Spleen (tissue), 11 donors: Measurements from ENCODE around the gene CABP4. TPM values are rescaled to one million over a fixed set of nuclear protein-coding genes. Genes with fewer than 3 reads are reported as not detected.

ENCODE experiments used
- DNase-seq: peaks from one replicate; pipeline ENCODE4 v3.0.0-alpha.2; 2020
- H3K27ac ChIP-seq, 8 donors: fragments of 200-600 bp; sonication (generic) in 7 of 8; 1 replicate in 4 of 8; 2 replicates in 4 of 8; pipeline versions ENCODE4 v1.5.0 to v1.8.0; 2016 to 2021; ENCODE audit warnings: inconsistent platforms in 4 of 8, mild to moderate bottlenecking in 4 of 8, moderate library complexity in 1 of 8
- H3K27me3 ChIP-seq, 7 donors: fragments of 200-600 bp; sonication (generic) in 6 of 7; replicated peaks in 1 of 7; 1 replicate in 4 of 7; 2 replicates in 3 of 7; pipeline versions ENCODE4 v1.5.0 to v1.8.0; 2016 to 2021; ENCODE audit warnings: inconsistent platforms in 3 of 7, mild to moderate bottlenecking in 1 of 7
- H3K36me3 ChIP-seq, 6 donors: fragments of 200-600 bp; sonication (generic) in 5 of 6; 1 replicate in 4 of 6; 2 replicates in 2 of 6; pipeline versions ENCODE4 v1.5.0 to v1.8.0; 2016 to 2021; ENCODE audit warnings: inconsistent platforms in 2 of 6
- H3K4me1 ChIP-seq, 6 donors: fragments of 200-600 bp; sonication (generic) in 5 of 6; 1 replicate in 3 of 6; 2 replicates in 3 of 6; pipeline versions ENCODE4 v1.5.0 to v1.8.0; 2016 to 2021; ENCODE audit warnings: inconsistent platforms in 3 of 6
- H3K4me3 ChIP-seq, 8 donors: fragments of 200-600 bp; sonication (generic) in 7 of 8; 1 replicate in 4 of 8; 2 replicates in 4 of 8; pipeline versions ENCODE4 v1.5.0 to v1.8.0; 2016 to 2021; ENCODE audit warnings: inconsistent platforms in 4 of 8, mild to moderate bottlenecking in 4 of 8, moderate library complexity in 2 of 8
- H3K9me3 ChIP-seq, 8 donors: fragments of 200-600 bp; sonication (generic) in 7 of 8; 1 replicate in 4 of 8; 2 replicates in 4 of 8; pipeline versions ENCODE4 v1.5.0 to v1.8.0; 2016 to 2021; ENCODE audit warnings: inconsistent platforms in 4 of 8
- CTCF ChIP-seq, 11 experiments: fragments of 200-600 bp in 7 of 11; fragments of 450-650 bp in 4 of 11; sonication (generic) in 4 of 11; IDR thresholded peaks in 8 of 11; conservative IDR thresholded peaks in 3 of 11; 1 replicate in 7 of 11; 2 replicates in 4 of 11; pipeline versions ENCODE4 v1.4.0 to v1.8.0; 2016 to 2021; ENCODE audit warnings: antibody characterized with exemption in 11 of 11, inconsistent platforms in 4 of 11, mild to moderate bottlenecking in 1 of 11
- POLR2A ChIP-seq, 3 donors: fragments of 450-650 bp; IDR thresholded peaks; one replicate each; pipeline ENCODE4 v1.5.1; 2017; ENCODE audit warnings: antibody characterized with exemption in 3 of 3, mild to moderate bottlenecking in 1 of 3
- POLR2AphosphoS5 ChIP-seq, 3 donors: sonication (generic); formaldehyde crosslinking; IDR thresholded peaks; one replicate each; pipeline ENCODE4 v1.5.1; 2017; ENCODE audit warnings: antibody characterized with exemption in 3 of 3
- WGBS, 5 donors: extraction: QIAGEN DNeasy Blood & Tissue Kit in 3 of 5; methylation state at CpG; one replicate each; pipeline versions ENCODE4 v1.1.5 to v1.1.7; 2013 to 2018; 5-methylcytosine and 5-hydroxymethylcytosine counted together
- intact Hi-C: fragments of 100-400 bp; cut with DNase I; formaldehyde crosslinking; loops from one replicate; pipeline ENCODE4 v1.15.0; 2023; ENCODE audit warnings: low total_unique reads
- polyA plus RNA-seq, 3 donors: library from polyadenylated mRNA; stranded (reverse); fragments of 200-250 nt; gene quantifications; one replicate each; pipeline ENCODE4 v1.2.1, GENCODE V29; 2013
- total RNA-seq, 7 donors: library from RNA; depleted of rRNA in 3 of 7; stranded (reverse); fragments of >200 nt in 3 of 7; fragmentation: NEBNext Ultra II Directional in 4 of 7; extraction: Animal tissue kit (Norgen Biotek cat#: 25700) in 4 of 7; gene quantifications; one replicate each; pipeline versions ENCODE4 v1.1.0 to v1.2.1, GENCODE V29; 2016 to 2021
- donor health status: healthy with polysubstance abuse.
- donor health status: DM: no; HTN: no; CAD: no; lungs with moderate emphysema.
- donor health status: DM: no; HTN: no; CAD: no.
- donor health status: Bipolar disorder and iron deficiency.
- donor health status: healthy.
- donor health status: DM: no; HTN: no; CAD: no.
- donor health status: DM: yes; HTN: yes; CAD: no.

CABP4 gene
- total and polyA plus RNA-seq, 10 donors: 2.6 to 27.3 (median 17.1) TPM

- intact Hi-C loops: no loop called here
- TF ChIP-seq POLR2AphosphoS5 (IDR thresholded peaks at IDR 0.05): peak; percentile 41 to 77 (median 73)
- TF ChIP-seq POLR2A (IDR thresholded peaks at IDR 0.05): no peak
- Histone ChIP-seq H3K4me3 (peak overlapping the region in 3 of 8 donors; percentile 5 to 85 (median 65)), H3K36me3 (no peaks in the 10 kb centered on the region), H3K4me1 (peaks cover 43 to 76% (median 67%) of the 10 kb centered on the region in 6 donors), H3K27me3 (peaks cover 0 to 26% (median 11%) of the 10 kb centered on the region in 7 donors), H3K27ac (peak overlapping the region; percentile 11 to 96 (median 86)), H3K9me3 (no peaks in the 10 kb centered on the region)
- DNase-seq: peak; percentile 93
- WGBS, 5 donors: 39 to 52% (median 43%) methylated on average over 13 to 26 of the region's 26 CpGs
Observed at GRCh38 chr11:67418476-67419281, 36.5 kb upstream of the CABP4 start.

GRCh38 chr11:67419325-67420049, 35.7 kb upstream of the CABP4 start:
- Histone ChIP-seq H3K9me3 (no peaks in the 10 kb centered on the region), H3K36me3 (no peaks in the 10 kb centered on the region), H3K4me3 (peak overlapping the region in 3 of 8 donors; percentile 54 to 85 (median 65)), H3K27me3 (peaks cover 0 to 21% (median 11%) of the 10 kb centered on the region in 7 donors), H3K4me1 (peaks cover 43 to 75% (median 66%) of the 10 kb centered on the region in 6 donors), H3K27ac (peak overlapping the region; percentile 11 to 96 (median 86))
- no peak for TF ChIP-seq POLR2AphosphoS5 (IDR thresholded peaks at IDR 0.05)
- no peak for TF ChIP-seq POLR2A (IDR thresholded peaks at IDR 0.05)
- TF ChIP-seq CTCF (IDR thresholded peaks at IDR 0.05 in 8 of 11, conservative IDR thresholded peaks at IDR 0.05 in 3 of 11): peak in 2 of 11 experiments; percentile 5 to 20
- WGBS, 5 donors: 83 to 91% (median 87%) methylated on average over 12 to 21 of the region's 21 CpGs
- DNase-seq: no peak
- intact Hi-C loops: no loop called here

- no peak for DNase-seq
- H3K9me3 ChIP-seq: no peaks in the 10 kb centered on the region
- peaks cover 40 to 69% (median 60%) of the 10 kb centered on the region in 6 donors for H3K4me1 ChIP-seq
- peaks cover 0 to 14% (median 6%) of the 10 kb centered on the region in 7 donors for H3K27me3 ChIP-seq
- WGBS, 5 donors: 20 to 60% (median 35%) methylated on average over 9 to 15 of the region's 15 CpGs
- intact Hi-C loops: no loop called here
- no peaks in the 10 kb centered on the region for H3K36me3 ChIP-seq
- TF ChIP-seq POLR2A (IDR thresholded peaks at IDR 0.05): no peak
- TF ChIP-seq CTCF (IDR thresholded peaks at IDR 0.05 in 8 of 11, conservative IDR thresholded peaks at IDR 0.05 in 3 of 11): no peak
- no peak for TF ChIP-seq POLR2AphosphoS5 (IDR thresholded peaks at IDR 0.05)
- H3K27ac ChIP-seq: peak overlapping the region; percentile 77 to 96 (median 94)
- peak overlapping the region; percentile 54 to 85 (median 62) for H3K4me3 ChIP-seq
Observed at GRCh38 chr11:67420147-67420645, 35.0 kb upstream of the CABP4 start.

GRCh38 chr11:67420646-67421429, 34.3 kb upstream of the CABP4 start:
- intact Hi-C loops: no loop called here
- 0 to 2% (median 1%) methylated on average over 46 to 97 of the region's 97 CpGs for WGBS, 5 donors
- H3K4me3 ChIP-seq: peak overlapping the region; percentile 54 to 85 (median 62)
- peaks cover 0 to 8% (median 0%) of the 10 kb centered on the region in 7 donors for H3K27me3 ChIP-seq
- H3K36me3 ChIP-seq: no peaks in the 10 kb centered on the region
- H3K4me1 ChIP-seq: peaks cover 39 to 62% (median 54%) of the 10 kb centered on the region in 6 donors
- DNase-seq: peak; percentile 100
- H3K27ac ChIP-seq: peak overlapping the region; percentile 77 to 96 (median 94)
- no peaks in the 10 kb centered on the region for H3K9me3 ChIP-seq
- TF ChIP-seq CTCF (IDR thresholded peaks at IDR 0.05 in 8 of 11, conservative IDR thresholded peaks at IDR 0.05 in 3 of 11) (peak in 3 of 11 experiments; percentile 25 to 48 (median 48)), POLR2AphosphoS5 (IDR thresholded peaks at IDR 0.05) (peak; percentile 92 to 94 (median 92)), POLR2A (IDR thresholded peaks at IDR 0.05) (peak in 2 of 3 donors; percentile 18 to 65)
